H9 (cell line): Measurements from ENCODE around the gene SS18. TPM values are rescaled to one million over a fixed set of nuclear protein-coding genes. Genes with fewer than 3 reads are reported as not detected.

ENCODE experiments used
- DNase-seq: peaks from one replicate; pipeline ENCODE4 v3.0.0-alpha.2; 2017
- H2AFZ ChIP-seq: one replicate; pipeline ENCODE4 v1.6.1; 2013; ENCODE audit warnings: mild to moderate bottlenecking, low read length, control low read depth, moderate library complexity
- H2AK5ac ChIP-seq: 2 replicates; pipeline ENCODE4 v1.6.1; 2013; ENCODE audit warnings: low read length, control low read depth, mixed read lengths; ENCODE audit not compliant: insufficient read length
- H2BK120ac ChIP-seq: one replicate; pipeline ENCODE4 v1.6.1; 2013; ENCODE audit warnings: low read depth, mild to moderate bottlenecking, low read length, control low read depth, inconsistent platforms; ENCODE audit not compliant: poor library complexity, severe bottlenecking
- H2BK12ac ChIP-seq: 2 replicates; pipeline ENCODE4 v1.6.1; 2013; ENCODE audit warnings: low read length, control low read depth, mixed read lengths, low read depth; ENCODE audit not compliant: insufficient read length
- H2BK15ac ChIP-seq: 2 replicates; pipeline ENCODE4 v1.6.1; 2013; ENCODE audit warnings: low read depth, low read length, control low read depth
- H2BK20ac ChIP-seq: one replicate; pipeline ENCODE4 v1.6.1; 2013; ENCODE audit warnings: low read depth, mild to moderate bottlenecking, low read length, control low read depth, inconsistent platforms; ENCODE audit not compliant: poor library complexity, severe bottlenecking
- H2BK5ac ChIP-seq: 2 replicates; pipeline ENCODE4 v1.6.1; 2013; ENCODE audit warnings: low read length, control low read depth, mixed read lengths; ENCODE audit not compliant: insufficient read length
- H3K14ac ChIP-seq: 2 replicates; pipeline ENCODE4 v1.6.1; 2013; ENCODE audit warnings: low read length, control low read depth; ENCODE audit not compliant: insufficient read depth
- H3K18ac ChIP-seq: 2 replicates; pipeline ENCODE4 v1.6.1; 2013; ENCODE audit warnings: low read depth, mild to moderate bottlenecking, mixed read lengths, low read length, control low read depth; ENCODE audit not compliant: insufficient read length
- H3K23ac ChIP-seq: 2 replicates; pipeline ENCODE4 v1.6.1; 2013; ENCODE audit warnings: low read length, control low read depth, mixed read lengths, low read depth; ENCODE audit not compliant: insufficient read length
- H3K23me2 ChIP-seq: 2 replicates; pipeline ENCODE4 v1.6.1; 2013; ENCODE audit warnings: low read depth, mild to moderate bottlenecking, mixed read lengths, low read length, control low read depth; ENCODE audit not compliant: insufficient read length, poor library complexity, severe bottlenecking
- H3K27ac ChIP-seq: 2 replicates; pipeline ENCODE4 v1.5.1; 2013; ENCODE audit warnings: low read length, control low read depth, mixed read lengths, low read depth; ENCODE audit not compliant: insufficient read length
- H3K27me3 ChIP-seq: 2 replicates; pipeline ENCODE4 v1.6.1; 2013; ENCODE audit warnings: low read length, control low read depth, inconsistent platforms; ENCODE audit not compliant: insufficient read depth
- H3K4ac ChIP-seq: 2 replicates; pipeline ENCODE4 v1.6.1; 2013; ENCODE audit warnings: low read depth, mild to moderate bottlenecking, control low read depth, inconsistent platforms, low read length, moderate library complexity
- H3K4me1 ChIP-seq: 2 replicates; pipeline ENCODE4 v1.6.1; 2013; ENCODE audit warnings: low read length, control low read depth, inconsistent platforms; ENCODE audit not compliant: insufficient read depth
- H3K4me2 ChIP-seq: 2 replicates; pipeline ENCODE4 v1.6.1; 2013; ENCODE audit warnings: low read length, control low read depth, mixed read lengths; ENCODE audit not compliant: insufficient read length, insufficient read depth
- H3K56ac ChIP-seq: 2 replicates; pipeline ENCODE4 v1.6.1; 2013; ENCODE audit warnings: low read depth, mild to moderate bottlenecking, mixed read lengths, low read length, control low read depth; ENCODE audit not compliant: insufficient read length
- H3K79me1 ChIP-seq: 2 replicates; pipeline ENCODE4 v1.6.1; 2013; ENCODE audit warnings: low read depth, mild to moderate bottlenecking, moderate library complexity, low read length, control low read depth, inconsistent platforms; ENCODE audit not compliant: insufficient read depth, poor library complexity, severe bottlenecking
- H3K79me2 ChIP-seq: 2 replicates; pipeline ENCODE4 v1.6.1; 2013; ENCODE audit warnings: low read length, control low read depth, inconsistent platforms; ENCODE audit not compliant: insufficient read depth
- H3K9ac ChIP-seq: 2 replicates; pipeline ENCODE4 v1.6.1; 2013; ENCODE audit warnings: low read length, control low read depth, mixed read lengths; ENCODE audit not compliant: insufficient read length; ENCODE audit errors: extremely low read depth
- H3K9me3 ChIP-seq: one replicate; pipeline ENCODE4 v1.6.1; 2013; ENCODE audit warnings: low read depth, low read length, inconsistent platforms; ENCODE audit not compliant: control insufficient read depth
- H3T11ph ChIP-seq: one replicate; pipeline ENCODE4 v1.6.1; 2013; ENCODE audit warnings: mild to moderate bottlenecking, low read length, control low read depth, inconsistent platforms
- H4K20me1 ChIP-seq: one replicate; pipeline ENCODE4 v1.6.1; 2013; ENCODE audit not compliant: control insufficient read depth, insufficient read length, insufficient read depth
- H4K5ac ChIP-seq: 2 replicates; pipeline ENCODE4 v1.6.1; 2013; ENCODE audit warnings: low read depth, mild to moderate bottlenecking, mixed read lengths, low read length, control low read depth; ENCODE audit not compliant: insufficient read length
- H4K8ac ChIP-seq: replicated peaks from 2 replicates; pipeline ENCODE4 v1.6.1; 2013; ENCODE audit warnings: low read length, control low read depth, mixed read lengths, low read depth; ENCODE audit not compliant: insufficient read length
- H4K91ac ChIP-seq: 2 replicates; pipeline ENCODE4 v1.6.1; 2013; ENCODE audit warnings: low read depth, mild to moderate bottlenecking, moderate library complexity, mixed read lengths, low read length, control low read depth; ENCODE audit not compliant: insufficient read length
- H3K27ac Mint-ChIP-seq, 3 experiments: 2 replicates in 2 of 3; 3 replicates in 1 of 3; pipeline ENCODE4 v1.8.0; 2020 to 2021; ENCODE audit warnings: mixed read lengths in 3 of 3, mild to moderate bottlenecking in 1 of 3, moderate library complexity in 1 of 3
- H3K27me3 Mint-ChIP-seq: 2 replicates; pipeline ENCODE4 v1.8.0; 2021; ENCODE audit warnings: low read depth, mild to moderate bottlenecking, moderate library complexity, mixed read lengths
- H3K36me3 Mint-ChIP-seq, 3 experiments: 2 replicates in 2 of 3; 3 replicates in 1 of 3; pipeline ENCODE4 v1.8.0; 2020 to 2021; ENCODE audit warnings: low read depth in 3 of 3, mixed read lengths in 3 of 3; ENCODE audit not compliant: insufficient read depth in 1 of 3
- H3K4me1 Mint-ChIP-seq, 2 experiments: 2 replicates each; pipeline ENCODE4 v1.8.0; 2020; ENCODE audit warnings: mixed read lengths in 2 of 2
- H3K4me3 Mint-ChIP-seq, 2 experiments: 2 replicates in 1 of 2; 3 replicates in 1 of 2; pipeline ENCODE4 v1.8.0; 2020 to 2021; ENCODE audit warnings: mild to moderate bottlenecking in 2 of 2, mixed read lengths in 2 of 2, moderate library complexity in 1 of 2
- H3K9me3 Mint-ChIP-seq, 2 experiments: 2 replicates in 1 of 2; 3 replicates in 1 of 2; pipeline ENCODE4 v1.8.0; 2020; ENCODE audit warnings: mild to moderate bottlenecking in 2 of 2, mixed read lengths in 2 of 2, moderate library complexity in 1 of 2
- WGBS: extraction: QIAGEN DNeasy Blood & Tissue Kit; methylation state at CpG from one replicate; pipeline ENCODE4 v1.1.7; 2013; ENCODE audit warnings: missing lambda C conversion rate, low lambda C conversion rate, mixed read lengths; ENCODE audit not compliant: insufficient read length; ENCODE audit errors: extremely low coverage; 5-methylcytosine and 5-hydroxymethylcytosine counted together
- total RNA-seq: library from RNA; stranded (reverse); gene quantifications from 2 replicates; pipeline ENCODE4 v1.2.1, GENCODE V29; 2021
- TF ChIP-seq, protein P1 (sequence below): fragments of 200-600 bp; sonication (generic); conservative IDR thresholded peaks from 3 replicates; pipeline ENCODE4 v1.8.0; 2021; ENCODE audit warnings: antibody characterized with exemption, mild to moderate bottlenecking

SS18 gene
- total RNA-seq, 1 experiment from 2014 or later = 87.9 TPM

DNA sequence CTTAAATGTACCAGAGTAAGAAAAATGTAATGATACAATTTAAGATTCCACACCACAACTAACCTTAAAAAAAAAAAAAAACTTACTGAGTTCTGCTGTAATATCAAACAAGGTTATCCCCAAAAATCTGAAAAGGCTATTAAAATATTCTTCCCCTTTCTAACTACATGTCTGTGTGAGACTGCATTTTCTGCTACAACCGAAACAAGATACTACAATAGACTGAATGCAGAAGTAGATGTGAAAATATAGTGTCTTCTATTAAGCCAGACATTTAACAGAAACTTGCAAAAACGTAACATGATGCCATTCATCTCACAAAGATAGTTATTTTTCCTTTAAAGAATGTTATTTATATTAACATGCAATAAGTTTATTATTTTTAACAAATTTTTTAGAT, 16.2 kb downstream of the SS18 start:
- H3K27me3 ChIP-seq = no peaks in the 10 kb centered on the region
- H3K18ac ChIP-seq = no peak overlapping the region
- H2BK20ac ChIP-seq = no peak overlapping the region
- H2AK5ac ChIP-seq = no peak overlapping the region
- H3K4me1 ChIP-seq = no peaks in the 10 kb centered on the region
- H2BK12ac ChIP-seq = no peak overlapping the region
- no CpG with 5 or more reads among the region's 2 CpGs for WGBS
- Mint-ChIP-seq H3K27ac (no peak overlapping the region), H3K36me3 (peaks cover 56 to 80% (median 65%) of the 10 kb centered on the region in 3 experiments), H3K27me3 (no peaks in the 10 kb centered on the region), H3K4me3 (no peak overlapping the region), H3K4me1 (no peaks in the 10 kb centered on the region), H3K9me3 (peaks cover 11 to 14% of the 10 kb centered on the region in 2 experiments)
- no peak overlapping the region for H3T11ph ChIP-seq
- H4K20me1 ChIP-seq = no peaks in the 10 kb centered on the region
- H4K8ac ChIP-seq = no peak overlapping the region
- H3K79me1 ChIP-seq = no peaks in the 10 kb centered on the region
- H2AFZ ChIP-seq = no peak overlapping the region
- TF ChIP-seq, protein P1, sequence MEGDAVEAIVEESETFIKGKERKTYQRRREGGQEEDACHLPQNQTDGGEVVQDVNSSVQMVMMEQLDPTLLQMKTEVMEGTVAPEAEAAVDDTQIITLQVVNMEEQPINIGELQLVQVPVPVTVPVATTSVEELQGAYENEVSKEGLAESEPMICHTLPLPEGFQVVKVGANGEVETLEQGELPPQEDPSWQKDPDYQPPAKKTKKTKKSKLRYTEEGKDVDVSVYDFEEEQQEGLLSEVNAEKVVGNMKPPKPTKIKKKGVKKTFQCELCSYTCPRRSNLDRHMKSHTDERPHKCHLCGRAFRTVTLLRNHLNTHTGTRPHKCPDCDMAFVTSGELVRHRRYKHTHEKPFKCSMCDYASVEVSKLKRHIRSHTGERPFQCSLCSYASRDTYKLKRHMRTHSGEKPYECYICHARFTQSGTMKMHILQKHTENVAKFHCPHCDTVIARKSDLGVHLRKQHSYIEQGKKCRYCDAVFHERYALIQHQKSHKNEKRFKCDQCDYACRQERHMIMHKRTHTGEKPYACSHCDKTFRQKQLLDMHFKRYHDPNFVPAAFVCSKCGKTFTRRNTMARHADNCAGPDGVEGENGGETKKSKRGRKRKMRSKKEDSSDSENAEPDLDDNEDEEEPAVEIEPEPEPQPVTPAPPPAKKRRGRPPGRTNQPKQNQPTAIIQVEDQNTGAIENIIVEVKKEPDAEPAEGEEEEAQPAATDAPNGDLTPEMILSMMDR = no peak
- no peak overlapping the region for H2BK120ac ChIP-seq
- no peak overlapping the region for H2BK15ac ChIP-seq
- no peak overlapping the region for H3K9ac ChIP-seq
- no peak overlapping the region for H3K14ac ChIP-seq
- H2BK5ac ChIP-seq = no peak overlapping the region
- no peaks in the 10 kb centered on the region for H3K23me2 ChIP-seq
- no peak overlapping the region for H4K5ac ChIP-seq
- H3K23ac ChIP-seq = no peak overlapping the region
- no peak overlapping the region for H3K56ac ChIP-seq
- no peak overlapping the region for H3K4ac ChIP-seq
- H3K27ac ChIP-seq = no peak overlapping the region
- no peak overlapping the region for H3K4me2 ChIP-seq
- H3K79me2 ChIP-seq = no peaks in the 10 kb centered on the region; the same call in 1 of the 2 replicates
- DNase-seq = no peak
- no peak overlapping the region for H4K91ac ChIP-seq
- peaks cover 9% of the 10 kb centered on the region for H3K9me3 ChIP-seq
